HG02870 (cell line): ENCODE data around the gene EYS.

Experiments
- ATAC-seq: cut with Tn5 transposase; IDR thresholded peaks from one replicate; pipeline ENCODE4 v1.9.1; 2021; ENCODE audit warnings: mild to moderate bottlenecking, moderate library complexity; ENCODE audit not compliant: unreplicated experiment

Gene EYS

DNA sequence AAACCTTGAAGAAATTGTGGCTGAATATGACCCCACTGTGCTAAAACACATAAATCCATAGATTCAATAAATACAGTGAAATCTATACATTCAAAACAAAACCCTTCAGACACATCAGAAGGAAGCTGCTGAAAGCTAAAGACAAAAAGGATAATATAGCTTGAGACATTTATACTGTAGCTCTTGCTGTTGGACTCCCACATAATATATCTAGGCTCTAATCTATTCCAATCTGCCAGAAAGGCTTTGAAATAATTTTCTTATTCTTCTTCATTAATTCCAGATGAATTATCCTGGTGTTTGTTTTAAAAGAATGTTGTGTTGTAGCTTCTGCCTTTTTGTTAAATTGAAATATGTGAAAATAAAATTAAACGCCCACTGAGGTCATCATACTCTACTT, 454.0 kb downstream of the EYS start:
- no peak for ATAC-seq

DNA sequence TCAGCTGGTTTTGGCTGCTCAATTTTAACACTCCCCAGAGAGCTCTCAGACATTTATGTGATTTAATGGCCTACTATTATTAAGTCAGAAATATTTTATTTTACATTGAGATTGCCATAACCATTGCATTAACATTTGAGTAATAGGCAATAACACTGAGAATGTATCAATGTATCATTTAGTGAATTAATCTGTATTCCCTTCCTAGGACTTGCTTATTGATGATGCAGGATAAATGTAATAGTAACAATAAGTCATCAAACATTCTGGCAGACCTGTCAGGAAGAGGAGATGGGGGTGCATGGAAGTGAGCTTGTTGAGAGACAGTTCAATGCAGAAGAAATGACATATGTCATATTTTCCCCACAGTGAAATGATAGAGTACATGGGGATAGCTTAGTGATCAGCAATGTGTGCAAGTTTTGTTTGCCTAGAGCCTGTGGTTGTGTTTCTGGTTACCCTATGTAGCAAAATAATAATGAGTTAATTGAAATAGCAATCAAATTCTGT, 458.9 kb downstream of the EYS start:
- ATAC-seq: no peak

DNA sequence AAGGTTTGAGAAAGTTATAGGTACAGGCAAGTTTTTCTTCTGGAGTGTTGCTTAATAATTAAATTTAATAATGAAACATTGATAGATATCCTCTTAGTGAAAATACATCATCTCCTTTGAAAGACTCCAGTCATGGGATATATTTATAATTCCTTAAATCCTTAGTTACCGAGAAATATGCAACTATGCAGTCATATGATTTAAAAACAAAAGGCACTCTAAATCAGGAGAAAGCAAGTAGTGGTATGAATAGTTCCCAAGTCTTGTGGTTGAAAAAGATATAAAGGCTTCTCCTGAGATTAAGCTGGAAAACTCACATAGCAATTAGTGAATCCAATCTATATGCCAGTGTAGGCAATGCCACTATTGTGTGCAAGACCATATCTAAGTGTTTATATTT, 475.4 kb downstream of the EYS start:
- ATAC-seq: no peak

DNA sequence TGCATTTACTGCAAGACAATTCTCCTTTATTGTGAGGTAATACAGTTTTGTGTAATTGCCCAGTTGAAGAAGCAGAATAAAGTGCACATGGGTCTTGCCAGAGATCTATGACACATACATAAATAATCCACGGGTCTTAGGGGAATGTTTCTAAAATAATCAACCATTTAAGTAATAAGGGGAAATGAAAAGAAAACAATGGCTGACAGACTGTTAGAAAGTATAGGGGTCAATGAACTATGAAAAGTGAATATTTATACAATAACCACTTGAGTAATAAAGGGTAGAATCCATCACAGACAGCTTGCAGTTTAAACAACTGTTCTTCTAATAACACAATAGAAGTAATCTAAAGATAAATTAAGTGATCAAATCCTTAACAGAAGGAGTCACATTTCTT, 477.2 kb downstream of the EYS start:
- ATAC-seq: no peak

DNA sequence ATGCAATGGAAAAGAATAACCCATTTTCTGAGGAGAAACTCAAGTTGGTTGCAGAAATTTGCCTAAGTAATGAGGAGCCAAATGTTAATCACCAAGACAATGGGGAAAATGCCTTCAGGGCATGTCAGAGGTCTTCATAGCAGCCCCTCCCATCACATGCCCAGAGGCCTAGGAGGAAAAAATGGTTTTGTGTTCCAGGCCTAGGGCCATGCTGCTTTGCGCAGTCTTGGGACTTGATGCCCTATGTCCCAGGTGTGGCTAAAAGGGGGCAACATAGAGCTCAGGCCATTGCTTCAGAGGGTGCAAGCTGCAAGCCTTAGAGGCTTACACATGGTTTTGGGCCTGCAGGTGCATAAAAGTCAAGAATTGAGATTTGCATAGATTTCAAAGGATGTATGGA, 485.9 kb downstream of the EYS start:
- no peak for ATAC-seq

DNA sequence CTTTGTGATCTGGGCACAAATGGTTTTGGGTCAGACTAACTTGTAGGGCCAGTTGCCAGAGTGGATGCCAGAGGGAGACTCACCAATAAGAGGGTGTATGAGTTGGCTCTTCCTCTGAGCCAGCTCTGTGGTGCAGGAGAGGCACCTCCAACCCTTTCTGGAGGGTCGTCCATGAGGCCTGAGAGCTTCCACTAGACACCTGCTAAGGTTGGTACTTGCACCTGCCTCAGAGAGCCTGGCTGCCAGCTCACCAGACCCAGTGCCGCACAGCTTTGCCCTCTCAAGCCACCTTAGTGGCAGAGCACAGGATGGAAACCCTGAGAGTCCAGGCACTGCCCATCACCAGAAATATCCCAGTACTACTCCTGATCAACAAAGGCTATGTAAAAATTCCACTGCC, 504.3 kb downstream of the EYS start:
- ATAC-seq: no peak

DNA sequence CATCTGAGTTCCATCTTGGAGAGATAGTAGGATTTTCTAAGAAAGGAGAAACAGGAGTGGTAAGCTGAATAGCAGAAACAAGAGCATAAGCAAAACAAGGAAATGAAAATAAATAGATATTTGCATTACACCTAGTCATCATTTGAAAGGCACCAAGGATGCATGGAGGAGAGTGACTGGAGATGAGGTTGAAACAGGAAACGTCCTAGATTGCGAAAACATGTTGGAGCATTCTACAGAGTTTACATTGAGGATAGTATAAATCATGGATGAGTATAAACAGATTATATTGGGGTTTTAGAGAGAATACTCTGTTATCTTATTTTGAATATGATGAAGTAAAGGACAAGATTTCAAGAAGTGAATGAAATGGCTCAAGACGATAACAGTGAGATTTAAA, 507.3 kb downstream of the EYS start:
- ATAC-seq: no peak

DNA sequence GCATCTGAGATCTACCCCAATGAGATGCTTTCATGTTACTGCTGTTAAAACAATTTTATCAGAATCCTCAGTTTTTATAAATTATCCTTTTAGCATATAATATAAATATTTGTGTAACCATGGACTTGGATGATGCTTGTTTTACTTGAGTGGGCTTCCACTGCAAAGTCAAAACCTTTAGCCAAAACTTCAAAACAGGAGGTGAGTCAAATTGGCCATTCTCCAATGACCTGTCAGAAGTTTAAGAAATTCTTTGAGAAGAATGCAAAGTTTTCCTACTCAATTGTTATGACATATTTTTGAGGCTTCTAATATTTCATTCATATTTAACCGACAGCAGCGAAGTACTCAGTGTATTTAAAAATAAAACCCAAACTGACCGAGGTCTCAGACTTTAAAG, 507.9 kb downstream of the EYS start:
- ATAC-seq: no peak

DNA sequence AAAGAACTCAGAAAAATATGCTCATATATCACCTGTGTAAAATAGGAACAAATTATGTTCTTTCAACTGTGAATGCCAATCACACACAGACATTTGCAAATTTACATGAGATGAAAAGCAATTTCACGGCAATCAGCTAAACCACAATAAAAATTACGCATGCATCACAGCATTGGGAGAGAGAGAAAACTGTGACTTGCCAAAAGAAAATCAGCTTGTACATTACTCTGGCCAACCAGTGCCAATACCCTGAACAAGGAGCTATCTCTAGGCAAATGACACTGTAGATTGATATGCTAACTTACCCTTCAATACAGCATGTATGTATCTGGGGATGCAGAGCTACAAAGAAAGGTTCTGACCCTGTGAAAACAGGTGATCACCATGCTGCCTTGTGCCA, 515.6 kb downstream of the EYS start:
- no peak for ATAC-seq

DNA sequence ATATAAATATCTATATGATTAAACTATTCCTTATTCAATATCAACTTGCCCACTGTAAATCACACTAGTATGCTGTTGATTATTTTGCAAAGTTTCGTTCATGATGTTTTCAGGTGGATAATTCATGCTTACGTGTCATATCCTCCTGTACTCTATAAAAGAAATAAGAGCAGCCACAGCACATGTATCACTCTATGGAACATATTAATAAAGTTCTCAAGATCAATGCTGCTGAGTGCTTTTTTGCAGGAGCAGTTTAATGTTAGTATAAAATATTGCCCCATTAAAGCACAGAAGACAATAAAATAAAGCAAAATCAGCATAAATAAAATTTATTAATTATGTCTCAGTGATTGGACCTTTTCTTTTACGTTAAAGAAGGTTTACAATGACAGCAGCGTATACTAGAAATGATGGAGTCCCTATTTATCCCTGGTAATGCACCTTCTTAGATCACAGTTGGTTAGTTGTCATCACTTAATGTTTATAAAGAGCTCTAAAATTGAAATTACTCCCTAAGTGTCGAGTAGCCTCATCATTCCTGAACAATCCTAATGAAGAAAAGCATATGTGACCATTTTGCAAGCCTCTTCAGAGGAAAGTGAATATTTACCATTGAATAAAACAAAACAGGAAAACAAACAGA, 517.7 kb downstream of the EYS start:
- ATAC-seq: no peak

DNA sequence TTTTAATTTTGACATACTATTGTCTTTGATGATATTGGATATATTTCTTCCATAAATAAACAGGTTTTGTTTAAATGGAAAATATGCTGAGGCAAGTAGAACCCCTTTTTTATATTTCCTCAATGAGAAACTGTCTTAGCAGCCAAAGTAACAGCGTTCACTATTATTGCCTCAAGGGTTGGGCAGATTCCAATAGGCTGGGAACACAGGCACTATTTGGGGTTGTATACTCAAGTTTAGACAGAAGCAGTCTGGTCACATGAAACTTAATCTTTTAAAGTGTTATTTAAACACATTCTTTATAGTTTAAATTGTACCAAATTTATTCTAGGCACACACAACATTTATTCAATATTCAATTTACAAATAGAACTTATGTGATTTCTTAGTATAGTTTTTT, 520.2 kb downstream of the EYS start:
- ATAC-seq: no peak

DNA sequence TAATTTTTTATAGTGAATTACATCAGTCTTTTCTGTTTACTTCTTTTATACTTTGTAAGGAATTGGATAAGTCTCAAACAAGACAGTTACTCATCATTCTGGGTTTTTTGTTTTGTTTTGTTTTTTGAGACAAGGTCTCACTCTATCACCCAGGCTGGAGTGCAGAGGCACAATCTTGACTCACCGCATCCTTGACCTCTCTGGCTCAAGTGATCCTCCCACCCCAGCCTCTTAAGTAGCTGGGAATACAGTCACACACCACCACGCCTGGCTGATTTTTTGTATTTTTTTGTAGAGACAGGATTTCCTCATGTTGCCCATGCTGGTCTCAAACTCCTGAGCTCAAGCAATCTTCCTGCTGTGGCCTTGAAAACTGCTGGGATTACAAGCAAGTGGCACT, 524.3 kb downstream of the EYS start:
- ATAC-seq: no peak

DNA sequence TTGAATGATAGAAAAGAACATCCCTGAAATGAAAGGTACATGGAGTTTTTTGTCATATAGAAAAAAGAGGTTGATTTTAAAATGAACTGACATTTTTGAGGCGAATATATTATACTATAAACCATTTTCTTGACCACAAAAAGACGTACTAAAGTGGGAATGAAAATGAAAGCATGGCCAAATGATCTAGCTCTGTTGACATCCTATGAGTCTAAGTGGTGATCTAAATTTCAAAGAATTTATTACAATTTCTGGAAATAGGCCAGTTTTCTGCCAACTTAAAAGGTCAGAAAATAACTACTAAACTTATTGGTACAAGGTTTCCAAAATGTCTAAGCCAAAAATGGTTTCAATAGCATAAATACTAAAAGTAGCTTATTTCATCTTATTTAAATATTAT, 536.8 kb downstream of the EYS start:
- no peak for ATAC-seq

DNA sequence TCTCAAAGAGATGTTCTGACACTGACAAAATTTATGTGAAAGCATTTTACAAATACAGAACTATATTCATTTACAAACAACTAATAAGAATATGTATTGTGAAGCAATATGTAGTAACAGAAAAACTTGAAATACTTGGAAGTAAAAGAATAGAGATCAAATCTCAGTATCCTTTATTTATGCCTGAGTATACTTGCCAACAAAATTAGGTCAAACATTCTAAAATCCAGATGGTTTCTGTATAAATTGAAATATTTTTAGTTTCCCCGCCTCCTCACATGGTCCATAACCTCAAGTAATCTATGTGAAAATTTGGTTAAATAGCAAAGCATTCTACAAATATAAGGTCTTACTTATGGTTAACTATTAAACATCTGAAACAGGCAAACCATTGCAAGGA, 545.4 kb downstream of the EYS start:
- no peak for ATAC-seq

DNA sequence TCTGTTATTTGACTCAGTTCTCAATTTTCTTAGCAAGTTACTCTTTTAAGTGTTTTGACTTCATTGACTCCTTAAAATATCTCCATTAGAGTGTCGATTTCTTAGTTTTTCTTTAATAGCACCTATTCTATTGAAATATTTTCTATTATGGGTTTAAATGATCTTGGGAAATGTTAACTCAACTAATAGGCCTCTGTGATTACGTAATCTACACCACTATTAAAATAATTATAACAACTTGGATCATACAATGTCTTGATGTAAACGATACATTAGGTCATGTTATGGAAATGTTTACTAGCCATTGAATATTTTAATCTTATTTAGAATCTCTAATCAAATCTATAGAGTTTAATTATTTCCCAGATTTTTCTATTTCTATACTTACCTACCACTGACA, 550.0 kb downstream of the EYS start:
- no peak for ATAC-seq

DNA sequence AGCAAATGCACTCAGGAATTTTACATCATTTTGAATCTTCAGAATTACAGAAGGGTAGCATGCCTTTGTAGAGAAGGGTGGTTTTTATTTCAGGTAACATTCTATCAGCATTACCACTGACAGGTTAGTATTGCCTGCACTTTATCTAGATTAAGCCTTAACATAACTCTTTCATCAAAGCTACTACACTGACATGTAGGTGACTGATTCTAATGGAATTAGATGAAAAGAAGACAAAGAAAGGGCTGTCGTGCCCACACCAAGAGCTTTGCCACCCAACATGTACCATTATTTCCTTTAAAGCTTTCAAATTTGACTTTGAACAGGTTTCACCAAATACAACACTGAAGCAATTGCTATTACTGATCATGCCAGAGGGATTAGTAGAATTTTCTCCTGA, 551.9 kb downstream of the EYS start:
- no peak for ATAC-seq

DNA sequence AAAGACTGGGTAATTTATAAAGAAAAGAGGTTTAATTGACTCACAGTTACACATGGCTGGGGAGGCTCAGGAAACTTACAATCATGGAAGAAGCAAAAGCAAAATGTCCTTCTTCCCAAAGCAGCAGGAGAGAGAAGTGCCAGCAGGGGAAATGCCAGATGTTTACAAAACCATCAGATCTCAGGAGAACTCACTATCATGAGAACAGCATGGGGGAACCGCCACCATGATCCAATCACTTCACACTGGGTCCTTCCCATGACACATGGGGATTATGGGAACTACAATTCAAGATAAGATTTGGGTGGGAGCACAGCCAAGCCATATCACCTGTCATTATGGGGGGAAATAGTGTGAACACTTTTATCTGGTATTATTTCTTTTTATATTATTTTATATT, 557.2 kb downstream of the EYS start:
- ATAC-seq: no peak

DNA sequence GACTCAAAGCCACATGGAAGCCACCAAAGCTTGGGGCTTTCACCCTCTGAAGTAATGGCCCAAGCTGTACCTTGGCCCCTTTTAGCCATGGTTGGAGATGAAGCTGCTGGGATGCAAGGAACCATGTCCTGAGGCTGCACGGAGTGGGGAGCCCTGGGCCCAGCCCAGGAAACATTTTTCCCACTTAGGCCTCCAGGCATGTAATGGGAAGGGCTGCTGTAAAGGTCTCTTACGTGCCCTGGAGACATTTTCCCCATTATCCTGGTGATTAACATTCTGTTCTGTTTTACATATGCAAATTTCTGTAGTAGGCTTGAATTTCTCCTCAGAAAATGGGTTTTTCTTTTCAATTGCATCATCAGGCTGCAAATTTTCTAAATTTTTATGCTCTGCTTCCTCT, 558.2 kb downstream of the EYS start:
- no peak for ATAC-seq

DNA sequence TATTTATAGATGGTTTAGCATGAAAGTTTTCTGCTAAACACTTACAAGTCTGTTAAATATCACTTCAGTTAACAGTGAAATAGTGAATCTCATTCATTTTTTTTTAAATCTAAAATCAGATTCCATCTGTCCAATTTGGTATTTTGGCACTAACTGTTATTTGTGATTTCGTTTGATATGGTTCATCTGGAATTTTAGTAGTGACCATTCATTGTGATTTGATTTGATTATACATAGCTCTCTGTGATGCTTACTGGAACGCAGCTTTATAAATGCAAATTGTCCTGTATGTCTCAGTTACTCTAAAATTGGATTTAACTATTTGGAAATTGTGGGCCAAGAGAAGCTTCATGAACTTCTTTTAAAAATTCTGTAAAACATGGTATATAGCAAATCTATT, 571.5 kb downstream of the EYS start:
- no peak for ATAC-seq

DNA sequence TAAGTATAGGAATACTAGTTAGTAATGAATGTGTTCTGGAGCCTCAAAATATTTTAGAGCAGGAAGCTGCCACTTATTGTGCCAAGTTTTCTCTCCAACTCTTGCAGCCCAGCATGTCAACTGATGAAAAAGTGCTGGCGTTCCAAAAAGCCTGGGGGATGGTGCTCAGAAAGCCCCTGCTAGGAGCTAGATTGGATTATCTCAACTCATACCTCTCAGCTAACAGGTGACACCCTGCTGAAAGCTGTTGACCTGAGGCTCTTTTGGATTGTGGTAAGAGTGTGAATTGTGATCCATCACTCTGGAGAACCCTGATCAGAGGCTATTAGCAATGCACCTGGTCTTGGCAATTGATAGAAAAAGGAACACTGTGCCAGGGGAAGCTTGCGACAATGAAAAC, 580.4 kb downstream of the EYS start:
- ATAC-seq: no peak

DNA sequence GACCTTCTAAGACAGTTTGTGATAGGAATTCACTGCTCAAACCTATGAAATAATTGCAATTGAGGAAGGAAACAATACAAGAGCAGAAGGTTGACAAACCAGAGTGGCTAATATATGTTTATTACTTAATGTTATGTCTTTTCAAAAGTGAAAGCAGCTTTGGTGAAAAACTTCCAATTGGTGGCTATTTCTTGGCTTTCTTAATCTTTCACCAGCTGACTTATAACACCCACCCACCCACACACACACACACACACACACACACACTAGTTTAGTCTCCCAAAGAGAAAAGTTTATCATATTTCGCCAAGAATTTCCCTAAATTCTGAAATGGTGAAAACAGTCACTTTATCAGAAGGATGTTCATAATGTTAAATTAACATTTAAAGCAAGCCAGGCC, 583.5 kb downstream of the EYS start:
- no peak for ATAC-seq

DNA sequence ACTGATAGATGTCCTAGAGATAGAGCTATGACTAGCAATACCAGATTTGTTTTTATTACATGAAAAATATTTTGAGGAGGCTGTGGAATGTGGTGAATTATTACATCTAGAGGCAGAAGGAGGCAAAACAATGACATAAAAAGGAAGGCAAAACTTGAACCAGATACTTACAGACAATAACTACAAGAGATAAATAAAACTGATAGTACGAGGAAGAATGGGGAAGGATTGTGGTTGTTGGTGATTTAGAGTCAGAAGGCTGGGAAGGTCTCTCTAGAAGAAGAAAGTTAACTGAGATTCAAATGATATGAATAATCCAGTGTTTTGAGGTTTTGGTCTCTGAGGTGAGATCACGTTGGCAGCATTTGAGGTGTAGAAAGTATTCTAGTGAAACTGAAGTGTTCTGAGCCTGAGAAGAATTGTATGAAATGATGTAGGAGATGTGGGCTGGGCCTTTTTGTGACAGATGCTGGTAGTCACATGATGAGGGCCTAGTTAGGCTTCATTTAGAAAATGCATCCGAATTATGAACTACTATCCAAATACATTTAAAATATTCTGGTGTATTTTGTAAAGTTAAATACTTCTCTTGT, 589.1 kb downstream of the EYS start:
- no peak for ATAC-seq

DNA sequence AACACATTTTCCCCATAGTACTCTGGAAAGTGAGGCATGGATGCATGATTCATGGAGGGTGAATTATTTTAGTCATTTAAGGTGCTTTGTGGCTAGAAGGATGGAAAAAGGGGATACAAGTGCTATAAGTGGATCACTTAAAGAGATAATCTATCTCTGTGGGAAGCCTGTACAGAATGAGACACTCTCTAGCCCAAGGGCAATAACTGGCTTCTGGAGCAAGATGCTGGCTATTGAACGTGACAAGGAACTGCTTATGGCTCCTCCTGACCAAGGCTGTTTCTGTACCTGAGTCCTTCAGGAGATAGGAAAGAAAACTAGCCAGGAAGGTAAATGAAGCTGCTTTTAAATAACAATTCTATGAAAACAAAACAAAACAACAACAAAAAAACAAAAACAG, 590.7 kb downstream of the EYS start:
- ATAC-seq: no peak
